ENCODE results near the gene TMCO4. TPM values are rescaled to one million over a fixed set of nuclear protein-coding genes. Genes with fewer than 3 reads are reported as not detected.
"Not testable (repeated sequence)": the region's sequence is repeated elsewhere in the genome, so short reads cannot be mapped to it uniquely, and the experiment has no call there.

TMCO4 gene
- total RNA-seq (2022): 12.1 and 15.1 TPM in 2 replicates
- Bru-seq, nascent RNA: percentile 50 among the genes with signal in this experiment
- percentile 52 among the genes with signal in this experiment for BruChase-seq, experiment 1, labeled RNA remaining after a 2-hour chase
- BruChase-seq, experiment 2, labeled RNA remaining after a 6-hour chase: percentile 51 among the genes with signal in this experiment
- long read RNA-seq, partial matches to known transcripts: 4 of 30 reads
- long read RNA-seq, other reads (novel, unspliced or antisense): 22 of 30 reads

- peak; percentile 73 to 81 for DNase-seq
- no peaks in the 10 kb centered on the region for H3K9me3 Mint-ChIP-seq (ENCODE audit: unreplicated experiment)
- intact Hi-C loops (cut with micrococcal nuclease; ENCODE audit: unreplicated experiment): no loop called here
Measured at GRCh38 chr1:19799230-19800075, at the start of gene TMCO4. Gene TMCO4 (minus strand): TSS chr1:19799916. CDS start chr1:19780758, 19,158 bp downstream.

GRCh38 chr1:19849307-19849706 lies 49.6 kb upstream of the TMCO4 start:
- H3K4me3 Mint-ChIP-seq (ENCODE audit: unreplicated experiment); H3K36me3 Mint-ChIP-seq (ENCODE audit: insufficient read depth, unreplicated experiment); intact Hi-C loops (cut with micrococcal nuclease; ENCODE audit: unreplicated experiment); POLR2A ChIA-PET; BruUV-seq (replicated peaks); CTCF ChIA-PET; H3K27me3 ChIP-seq (replicated peaks; ENCODE audit: control insufficient read depth, insufficient read depth, low read length); H3K27ac Mint-ChIP-seq (ENCODE audit: unreplicated experiment); H3K9me3 Mint-ChIP-seq (ENCODE audit: unreplicated experiment); H3K9me3 ChIP-seq; H3K4me1 Mint-ChIP-seq (ENCODE audit: low read depth, unreplicated experiment); H3K4me1 ChIP-seq; DNase-seq; H3K36me3 ChIP-seq (ENCODE audit: control insufficient read depth, insufficient read depth, low read length); H3K27me3 Mint-ChIP-seq (ENCODE audit: insufficient read depth, unreplicated experiment); H3K4me3 ChIP-seq (ENCODE audit: low read depth, low read length): not testable (repeated sequence)

More at GRCh38 chr1:19799230-19800075, at the start of gene TMCO4:
- H3K36me3 Mint-ChIP-seq (ENCODE audit: insufficient read depth, unreplicated experiment): peaks cover 3% of the 10 kb centered on the region
- BruUV-seq (replicated peaks): no TSS peak
- TF ChIP-seq CTCF (IDR thresholded peaks at IDR 0.05; ENCODE audit: insufficient read depth in 1 of 2, low read depth in 1 of 2, low read length in 1 of 2, severe bottlenecking in 1 of 2, unreplicated experiment in 1 of 2): peak; percentile 23 to 45
- no peaks in the 10 kb centered on the region for H3K27me3 ChIP-seq (replicated peaks; ENCODE audit: control insufficient read depth, insufficient read depth, low read length)
- peak within 1 kb of the TSS; percentile 62 for H3K4me3 ChIP-seq (ENCODE audit: low read depth, low read length)
- CTCF ChIA-PET: no interaction called here
- H3K27me3 Mint-ChIP-seq (ENCODE audit: insufficient read depth, unreplicated experiment): no peaks in the 10 kb centered on the region
- 0 out of 2 replicates have a peak, but pooled peaks cover 5% of the 10 kb centered on the region for H3K4me1 ChIP-seq
- H3K4me3 Mint-ChIP-seq (ENCODE audit: unreplicated experiment): peak within 1 kb of the TSS; percentile 85
- peaks cover 6% of the 10 kb centered on the region for H3K4me1 Mint-ChIP-seq (ENCODE audit: low read depth, unreplicated experiment)
- no peaks in the 10 kb centered on the region for H3K36me3 ChIP-seq (ENCODE audit: control insufficient read depth, insufficient read depth, low read length)
- POLR2A ChIA-PET: no interaction called here
- H3K9me3 ChIP-seq: no peaks in the 10 kb centered on the region
- H3K27ac Mint-ChIP-seq (ENCODE audit: unreplicated experiment): peak within 1 kb of the TSS; percentile 81

- H3K9me3 Mint-ChIP-seq (ENCODE audit: unreplicated experiment); BruUV-seq (replicated peaks); H3K4me1 ChIP-seq; DNase-seq; H3K4me3 ChIP-seq (ENCODE audit: low read depth, low read length); H3K36me3 Mint-ChIP-seq (ENCODE audit: insufficient read depth, unreplicated experiment); H3K4me1 Mint-ChIP-seq (ENCODE audit: low read depth, unreplicated experiment); H3K27me3 ChIP-seq (replicated peaks; ENCODE audit: control insufficient read depth, insufficient read depth, low read length); H3K36me3 ChIP-seq (ENCODE audit: control insufficient read depth, insufficient read depth, low read length); CTCF ChIA-PET; H3K4me3 Mint-ChIP-seq (ENCODE audit: unreplicated experiment); H3K27me3 Mint-ChIP-seq (ENCODE audit: insufficient read depth, unreplicated experiment); POLR2A ChIA-PET; intact Hi-C loops (cut with micrococcal nuclease; ENCODE audit: unreplicated experiment); H3K9me3 ChIP-seq; H3K27ac Mint-ChIP-seq (ENCODE audit: unreplicated experiment): not testable (repeated sequence)
Measured at GRCh38 chr1:19847334-19847733, 47.6 kb upstream of the TMCO4 start.

GRCh38 chr1:19846338-19846737 lies 46.6 kb upstream of the TMCO4 start:
- DNase-seq: no peak
- intact Hi-C loops (cut with micrococcal nuclease; ENCODE audit: unreplicated experiment): no loop called here
- ChIA-PET CTCF (no interaction called here), POLR2A (no interaction called here)
- H3K9me3 Mint-ChIP-seq (ENCODE audit: unreplicated experiment): no peaks in the 10 kb centered on the region
- Histone ChIP-seq H3K9me3 (no peaks in the 10 kb centered on the region), H3K4me1 (no peaks in the 10 kb centered on the region), H3K27me3 (replicated peaks; ENCODE audit: control insufficient read depth, insufficient read depth, low read length) (no peaks in the 10 kb centered on the region), H3K36me3 (ENCODE audit: control insufficient read depth, insufficient read depth, low read length) (no peaks in the 10 kb centered on the region), H3K4me3 (ENCODE audit: low read depth, low read length) (no peak overlapping the region)
- H3K36me3 Mint-ChIP-seq (ENCODE audit: insufficient read depth, unreplicated experiment): no peaks in the 10 kb centered on the region
- TF ChIP-seq CTCF (IDR thresholded peaks at IDR 0.05; ENCODE audit: insufficient read depth in 1 of 2, low read depth in 1 of 2, low read length in 1 of 2, severe bottlenecking in 1 of 2, unreplicated experiment in 1 of 2): no peak
- no peak overlapping the region for H3K27ac Mint-ChIP-seq (ENCODE audit: unreplicated experiment)
- no peaks in the 10 kb centered on the region for H3K4me1 Mint-ChIP-seq (ENCODE audit: low read depth, unreplicated experiment)
- no peak overlapping the region for H3K4me3 Mint-ChIP-seq (ENCODE audit: unreplicated experiment)
- BruUV-seq (replicated peaks): no TSS peak
- no peaks in the 10 kb centered on the region for H3K27me3 Mint-ChIP-seq (ENCODE audit: insufficient read depth, unreplicated experiment)
